Measurements from ENCODE around the gene SLC15A4.
"Not testable (repeated sequence)": the region's sequence is repeated elsewhere in the genome, so short reads cannot be mapped to it uniquely, and the experiment has no call there.

DNA sequence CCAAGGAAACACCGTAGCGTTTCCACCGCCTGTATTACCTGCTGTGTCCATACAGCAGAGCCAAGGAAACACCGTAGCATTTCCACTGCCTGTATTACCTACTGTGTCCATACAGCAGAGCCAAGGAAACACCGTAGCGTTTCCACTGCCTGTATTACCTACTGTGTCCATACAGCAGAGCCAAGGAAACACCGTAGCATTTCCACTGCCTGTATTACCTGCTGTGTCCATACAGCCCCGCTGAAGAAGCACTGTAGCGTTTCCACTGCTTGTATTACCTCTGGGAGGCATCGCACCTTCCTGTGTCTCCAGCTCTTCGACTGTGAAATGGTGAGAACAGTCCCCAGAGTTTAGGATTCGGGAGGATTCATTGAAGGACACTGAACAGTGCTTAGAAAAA lies 16.1 kb upstream of the SLC15A4 start:
- TF ChIP-seq, protein P1, sequence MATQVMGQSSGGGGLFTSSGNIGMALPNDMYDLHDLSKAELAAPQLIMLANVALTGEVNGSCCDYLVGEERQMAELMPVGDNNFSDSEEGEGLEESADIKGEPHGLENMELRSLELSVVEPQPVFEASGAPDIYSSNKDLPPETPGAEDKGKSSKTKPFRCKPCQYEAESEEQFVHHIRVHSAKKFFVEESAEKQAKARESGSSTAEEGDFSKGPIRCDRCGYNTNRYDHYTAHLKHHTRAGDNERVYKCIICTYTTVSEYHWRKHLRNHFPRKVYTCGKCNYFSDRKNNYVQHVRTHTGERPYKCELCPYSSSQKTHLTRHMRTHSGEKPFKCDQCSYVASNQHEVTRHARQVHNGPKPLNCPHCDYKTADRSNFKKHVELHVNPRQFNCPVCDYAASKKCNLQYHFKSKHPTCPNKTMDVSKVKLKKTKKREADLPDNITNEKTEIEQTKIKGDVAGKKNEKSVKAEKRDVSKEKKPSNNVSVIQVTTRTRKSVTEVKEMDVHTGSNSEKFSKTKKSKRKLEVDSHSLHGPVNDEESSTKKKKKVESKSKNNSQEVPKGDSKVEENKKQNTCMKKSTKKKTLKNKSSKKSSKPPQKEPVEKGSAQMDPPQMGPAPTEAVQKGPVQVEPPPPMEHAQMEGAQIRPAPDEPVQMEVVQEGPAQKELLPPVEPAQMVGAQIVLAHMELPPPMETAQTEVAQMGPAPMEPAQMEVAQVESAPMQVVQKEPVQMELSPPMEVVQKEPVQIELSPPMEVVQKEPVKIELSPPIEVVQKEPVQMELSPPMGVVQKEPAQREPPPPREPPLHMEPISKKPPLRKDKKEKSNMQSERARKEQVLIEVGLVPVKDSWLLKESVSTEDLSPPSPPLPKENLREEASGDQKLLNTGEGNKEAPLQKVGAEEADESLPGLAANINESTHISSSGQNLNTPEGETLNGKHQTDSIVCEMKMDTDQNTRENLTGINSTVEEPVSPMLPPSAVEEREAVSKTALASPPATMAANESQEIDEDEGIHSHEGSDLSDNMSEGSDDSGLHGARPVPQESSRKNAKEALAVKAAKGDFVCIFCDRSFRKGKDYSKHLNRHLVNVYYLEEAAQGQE (IDR thresholded peaks at IDR 0.05; ENCODE audit: insufficient read depth in 1 of 2, low read depth in 2 of 2, low read length in 1 of 2) = not testable (repeated sequence)
- TF ChIP-seq, protein P2, sequence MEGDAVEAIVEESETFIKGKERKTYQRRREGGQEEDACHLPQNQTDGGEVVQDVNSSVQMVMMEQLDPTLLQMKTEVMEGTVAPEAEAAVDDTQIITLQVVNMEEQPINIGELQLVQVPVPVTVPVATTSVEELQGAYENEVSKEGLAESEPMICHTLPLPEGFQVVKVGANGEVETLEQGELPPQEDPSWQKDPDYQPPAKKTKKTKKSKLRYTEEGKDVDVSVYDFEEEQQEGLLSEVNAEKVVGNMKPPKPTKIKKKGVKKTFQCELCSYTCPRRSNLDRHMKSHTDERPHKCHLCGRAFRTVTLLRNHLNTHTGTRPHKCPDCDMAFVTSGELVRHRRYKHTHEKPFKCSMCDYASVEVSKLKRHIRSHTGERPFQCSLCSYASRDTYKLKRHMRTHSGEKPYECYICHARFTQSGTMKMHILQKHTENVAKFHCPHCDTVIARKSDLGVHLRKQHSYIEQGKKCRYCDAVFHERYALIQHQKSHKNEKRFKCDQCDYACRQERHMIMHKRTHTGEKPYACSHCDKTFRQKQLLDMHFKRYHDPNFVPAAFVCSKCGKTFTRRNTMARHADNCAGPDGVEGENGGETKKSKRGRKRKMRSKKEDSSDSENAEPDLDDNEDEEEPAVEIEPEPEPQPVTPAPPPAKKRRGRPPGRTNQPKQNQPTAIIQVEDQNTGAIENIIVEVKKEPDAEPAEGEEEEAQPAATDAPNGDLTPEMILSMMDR (IDR thresholded peaks at IDR 0.05) = not testable (repeated sequence)
- not testable (repeated sequence) for TF ChIP-seq POLR2AphosphoS5 (IDR thresholded peaks at IDR 0.05; ENCODE audit: low read depth, low read length)

Measured in Panc1 (cell line).